ENCODE data around the gene ARHGEF38. TPM values are rescaled to one million over a fixed set of nuclear protein-coding genes. Genes with fewer than 3 reads are reported as not detected.

Gene ARHGEF38
- total RNA-seq, 1 experiment from 2014 or later: 0.15 TPM

DNA sequence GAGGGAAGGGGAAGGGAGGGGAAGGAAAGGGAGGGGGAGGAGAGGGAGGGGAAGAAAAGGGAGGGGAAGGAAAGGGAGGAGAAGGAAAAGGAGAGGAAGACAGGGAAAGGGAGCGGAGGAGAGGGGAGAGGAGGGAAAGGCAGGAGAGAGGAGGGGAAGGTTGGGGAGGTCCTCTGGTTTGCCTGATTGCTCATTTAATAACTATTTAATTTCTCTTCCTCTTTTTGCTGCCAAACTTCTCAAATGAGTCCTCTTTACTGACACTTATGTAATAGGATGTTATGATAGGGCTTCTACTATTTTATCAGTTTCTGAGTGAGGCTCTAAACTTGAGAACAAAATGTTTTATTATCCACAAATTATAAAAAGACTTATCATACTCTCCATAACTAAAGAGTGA, 43.1 kb upstream of the ARHGEF38 start:
- intact Hi-C loops (cut with micrococcal nuclease; ENCODE audit: unreplicated experiment): no loop called here
- no peak overlapping the region for H3K27ac ChIP-seq

DNA sequence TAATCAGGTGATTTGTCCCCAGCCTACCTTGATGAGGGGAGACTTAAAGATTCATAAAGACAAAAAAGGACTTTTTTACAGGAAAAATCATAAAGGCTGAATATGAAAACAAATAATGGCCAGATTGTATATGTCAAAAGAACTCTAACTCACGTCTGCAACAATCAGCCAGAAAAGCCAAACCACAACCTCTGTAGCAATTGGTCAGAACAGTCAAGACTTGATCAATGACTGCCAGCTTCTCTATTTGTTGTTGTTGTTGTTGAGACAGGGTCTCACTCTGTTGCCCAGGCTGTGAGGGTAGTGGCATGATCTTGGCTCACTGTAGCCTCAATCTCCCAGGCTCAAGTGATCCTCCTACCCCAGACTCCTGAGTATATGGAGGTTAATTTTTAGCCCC, 42.7 kb upstream of the ARHGEF38 start:
- H3K4me3 ChIP-seq: no peak overlapping the region
- H3K4me2 ChIP-seq: no peak overlapping the region
- H3K9me2 ChIP-seq (ENCODE audit: insufficient read depth): no peaks in the 10 kb centered on the region
- intact Hi-C loops (cut with micrococcal nuclease; ENCODE audit: unreplicated experiment): no loop called here
- H4K20me1 ChIP-seq (ENCODE audit: insufficient read depth): no peaks in the 10 kb centered on the region
- no peaks in the 10 kb centered on the region for H3K36me3 ChIP-seq (ENCODE audit: low read depth)
- no peaks in the 10 kb centered on the region for H3F3A ChIP-seq (ENCODE audit: insufficient read depth, low read depth)
- no peak for DNase-seq
- ChIA-PET POLR2A (ENCODE audit: unreplicated experiment) (no interaction called here), CTCF (no interaction called here)
- TF ChIP-seq EZH2 (IDR thresholded peaks at IDR 0.05; ENCODE audit: low read depth): no peak
- TF ChIP-seq, protein P1, sequence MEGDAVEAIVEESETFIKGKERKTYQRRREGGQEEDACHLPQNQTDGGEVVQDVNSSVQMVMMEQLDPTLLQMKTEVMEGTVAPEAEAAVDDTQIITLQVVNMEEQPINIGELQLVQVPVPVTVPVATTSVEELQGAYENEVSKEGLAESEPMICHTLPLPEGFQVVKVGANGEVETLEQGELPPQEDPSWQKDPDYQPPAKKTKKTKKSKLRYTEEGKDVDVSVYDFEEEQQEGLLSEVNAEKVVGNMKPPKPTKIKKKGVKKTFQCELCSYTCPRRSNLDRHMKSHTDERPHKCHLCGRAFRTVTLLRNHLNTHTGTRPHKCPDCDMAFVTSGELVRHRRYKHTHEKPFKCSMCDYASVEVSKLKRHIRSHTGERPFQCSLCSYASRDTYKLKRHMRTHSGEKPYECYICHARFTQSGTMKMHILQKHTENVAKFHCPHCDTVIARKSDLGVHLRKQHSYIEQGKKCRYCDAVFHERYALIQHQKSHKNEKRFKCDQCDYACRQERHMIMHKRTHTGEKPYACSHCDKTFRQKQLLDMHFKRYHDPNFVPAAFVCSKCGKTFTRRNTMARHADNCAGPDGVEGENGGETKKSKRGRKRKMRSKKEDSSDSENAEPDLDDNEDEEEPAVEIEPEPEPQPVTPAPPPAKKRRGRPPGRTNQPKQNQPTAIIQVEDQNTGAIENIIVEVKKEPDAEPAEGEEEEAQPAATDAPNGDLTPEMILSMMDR (conservative IDR thresholded peaks at IDR 0.05): no peak
- H3K4me1 ChIP-seq (replicated peaks; ENCODE audit: insufficient read depth): no peaks in the 10 kb centered on the region
- H3K79me2 ChIP-seq (ENCODE audit: low read depth): no peaks in the 10 kb centered on the region
- no peak overlapping the region for H3K27ac ChIP-seq
- no peaks in the 10 kb centered on the region for H3K27me3 ChIP-seq (ENCODE audit: insufficient read depth, low read depth)
- H3K9me3 ChIP-seq (ENCODE audit: insufficient read depth, low read depth): no peaks in the 10 kb centered on the region
- no peak overlapping the region for H2AFZ ChIP-seq
- no TSS peak for BruUV-seq (replicated peaks)

More for the DNA sequence above, 43.1 kb upstream of the ARHGEF38 start:
- Histone ChIP-seq H3K36me3 (ENCODE audit: low read depth) (no peaks in the 10 kb centered on the region), H3F3A (ENCODE audit: insufficient read depth, low read depth) (no peaks in the 10 kb centered on the region), H3K4me3 (no peak overlapping the region), H4K20me1 (ENCODE audit: insufficient read depth) (no peaks in the 10 kb centered on the region), H3K4me2 (no peak overlapping the region), H2AFZ (no peak overlapping the region), H3K9me3 (ENCODE audit: insufficient read depth, low read depth) (no peaks in the 10 kb centered on the region), H3K4me1 (replicated peaks; ENCODE audit: insufficient read depth) (no peaks in the 10 kb centered on the region), H3K79me2 (ENCODE audit: low read depth) (no peaks in the 10 kb centered on the region), H3K27me3 (ENCODE audit: insufficient read depth, low read depth) (no peaks in the 10 kb centered on the region), H3K9me2 (ENCODE audit: insufficient read depth) (no peaks in the 10 kb centered on the region)
- POLR2A ChIA-PET (ENCODE audit: unreplicated experiment): no interaction called here
- TF ChIP-seq, protein P1 (conservative IDR thresholded peaks at IDR 0.05): no peak
- no peak for TF ChIP-seq EZH2 (IDR thresholded peaks at IDR 0.05; ENCODE audit: low read depth)
- no TSS peak for BruUV-seq (replicated peaks)
- no peak for DNase-seq
- CTCF ChIA-PET: no interaction called here

DNA sequence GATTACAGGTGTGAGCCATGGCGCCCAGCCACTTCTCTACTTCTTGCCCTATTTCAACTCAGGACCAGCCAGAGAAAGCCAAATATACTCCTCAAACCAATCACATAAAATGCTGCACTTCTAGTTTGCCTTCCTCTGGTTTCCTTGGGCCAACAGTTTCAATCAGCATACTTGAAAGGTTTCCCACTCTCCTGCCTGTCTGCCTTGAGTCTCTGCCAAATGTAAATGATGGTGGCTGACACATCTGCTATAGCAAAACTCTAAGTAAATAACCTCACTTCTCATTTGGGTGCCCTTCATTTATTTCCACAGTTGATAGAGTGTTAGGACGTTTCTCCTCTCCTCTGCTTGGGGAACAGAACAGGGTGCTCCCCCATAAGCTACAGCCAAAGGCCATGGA, 42.2 kb upstream of the ARHGEF38 start:
- no peaks in the 10 kb centered on the region for H3F3A ChIP-seq (ENCODE audit: insufficient read depth, low read depth)
- H3K4me2 ChIP-seq: no peak overlapping the region
- H3K4me3 ChIP-seq: no peak overlapping the region
- ChIA-PET CTCF (no interaction called here), POLR2A (ENCODE audit: unreplicated experiment) (no interaction called here)
- TF ChIP-seq, protein P1 (conservative IDR thresholded peaks at IDR 0.05): no peak
- no peak for TF ChIP-seq EZH2 (IDR thresholded peaks at IDR 0.05; ENCODE audit: low read depth)
- no peaks in the 10 kb centered on the region for H3K79me2 ChIP-seq (ENCODE audit: low read depth)
- H3K27ac ChIP-seq: no peak overlapping the region
- no TSS peak for BruUV-seq (replicated peaks)
- H3K36me3 ChIP-seq (ENCODE audit: low read depth): no peaks in the 10 kb centered on the region
- no peaks in the 10 kb centered on the region for H3K27me3 ChIP-seq (ENCODE audit: insufficient read depth, low read depth)
- no peak overlapping the region for H2AFZ ChIP-seq
- H3K9me2 ChIP-seq (ENCODE audit: insufficient read depth): no peaks in the 10 kb centered on the region
- H3K9me3 ChIP-seq (ENCODE audit: insufficient read depth, low read depth): no peaks in the 10 kb centered on the region
- no peaks in the 10 kb centered on the region for H3K4me1 ChIP-seq (replicated peaks; ENCODE audit: insufficient read depth)
- DNase-seq: no peak
- intact Hi-C loops (cut with micrococcal nuclease; ENCODE audit: unreplicated experiment): no loop called here
- H4K20me1 ChIP-seq (ENCODE audit: insufficient read depth): no peaks in the 10 kb centered on the region
